Neural cell (in vitro differentiated cells): ENCODE results near the gene PRKAG2. TPM values are rescaled to one million over a fixed set of nuclear protein-coding genes. Genes with fewer than 3 reads are reported as not detected.

Experiments used
- H2AFZ ChIP-seq: fragments of 200-600, 300-800 bp; sonication (generic), shearing (Covaris generic); 2 replicates; pipeline ENCODE4 v1.6.0; 2014; ENCODE audit warnings: low read depth, mild to moderate bottlenecking, antibody characterized with exemption, low read length, moderate library complexity
- H3F3A ChIP-seq: fragments of 200-600 bp; shearing (Covaris generic); 2 replicates; pipeline ENCODE4 v1.6.1; 2016; ENCODE audit warnings: mild to moderate bottlenecking, moderate library complexity, mixed read lengths, antibody characterized with exemption, low read length; ENCODE audit not compliant: insufficient read depth, poor library complexity, severe bottlenecking
- H3K27ac ChIP-seq: fragments of 200-600, 300-800 bp; sonication (generic), shearing (Covaris generic); 2 replicates; pipeline ENCODE4 v1.5.1; 2014; ENCODE audit warnings: mild to moderate bottlenecking, low read length, moderate library complexity
- H3K27me3 ChIP-seq: fragments of 300-800, 200-600 bp; sonication (generic), shearing (Covaris generic); 2 replicates; pipeline ENCODE4 v1.6.0; 2014; ENCODE audit warnings: mild to moderate bottlenecking, low read depth, low read length, moderate library complexity; ENCODE audit not compliant: insufficient read depth
- H3K36me3 ChIP-seq: fragments of 300-800, 200-600 bp; sonication (generic), shearing (Covaris generic); 2 replicates; pipeline ENCODE4 v1.5.1; 2014; ENCODE audit warnings: mild to moderate bottlenecking, antibody characterized with exemption, low read length, moderate library complexity; ENCODE audit not compliant: insufficient read depth
- H3K4me2 ChIP-seq: fragments of 300-800, 200-600 bp; sonication (generic), shearing (Covaris generic); 2 replicates; pipeline ENCODE4 v1.6.0; 2014; ENCODE audit warnings: mild to moderate bottlenecking, low read length
- H3K4me3 ChIP-seq: fragments of 300-800, 200-600 bp; sonication (generic), shearing (Covaris generic); 2 replicates; pipeline ENCODE4 v1.5.1; 2014; ENCODE audit warnings: mild to moderate bottlenecking, low read length, moderate library complexity
- H3K79me2 ChIP-seq: fragments of 200-600 bp; shearing (Covaris generic); replicated peaks from 2 replicates; pipeline ENCODE4 v1.6.0; 2014; ENCODE audit warnings: mild to moderate bottlenecking, low read length, moderate library complexity; ENCODE audit not compliant: insufficient read depth
- H3K9ac ChIP-seq: fragments of 300-800, 200-600 bp; sonication (generic), shearing (Covaris generic); 2 replicates; pipeline ENCODE4 v1.6.1; 2016; ENCODE audit warnings: mild to moderate bottlenecking, low read length, mixed read lengths
- H3K9me2 ChIP-seq: fragments of 200-600 bp; shearing (Covaris generic); 2 replicates; pipeline ENCODE4 v1.6.1; 2016; ENCODE audit warnings: mild to moderate bottlenecking, low read length, mixed read lengths; ENCODE audit not compliant: insufficient read depth
- H3K9me3 ChIP-seq: fragments of 200-600, 300-800 bp; sonication (generic), shearing (Covaris generic); 2 replicates; pipeline ENCODE4 v1.6.1; 2016; ENCODE audit warnings: mild to moderate bottlenecking, mixed run types, low read length, moderate library complexity, mixed read lengths
- H4K20me1 ChIP-seq: fragments of 200-600 bp; shearing (Covaris generic); 2 replicates; pipeline ENCODE4 v1.6.1; 2016; ENCODE audit warnings: mild to moderate bottlenecking, mixed run types; ENCODE audit not compliant: insufficient read depth
- EP300 ChIP-seq: fragments of 450-650 bp; conservative IDR thresholded peaks from 2 replicates; pipeline ENCODE4 v1.6.1; 2014; ENCODE audit warnings: antibody characterized with exemption, mild to moderate bottlenecking, moderate library complexity; ENCODE audit not compliant: poor library complexity, severe bottlenecking
- EZH2 ChIP-seq: fragments of 200-600, 300-800 bp; shearing (Covaris generic), sonication (generic); IDR thresholded peaks from 2 replicates; pipeline ENCODE4 v1.6.1; 2014; ENCODE audit warnings: antibody characterized with exemption, low read length, borderline replicate concordance, mild to moderate bottlenecking; ENCODE audit not compliant: insufficient read depth, poor library complexity, severe bottlenecking
- MXI1 ChIP-seq: fragments of 450-650 bp; conservative IDR thresholded peaks from 2 replicates; pipeline ENCODE4 v1.6.1; 2014; ENCODE audit warnings: antibody characterized with exemption, mild to moderate bottlenecking; ENCODE audit not compliant: poor library complexity, severe bottlenecking
- POLR2AphosphoS5 ChIP-seq: IDR thresholded peaks from 2 replicates; pipeline ENCODE4 v1.6.1; 2012
- RAD21 ChIP-seq: fragments of 450-650 bp; conservative IDR thresholded peaks from 2 replicates; pipeline ENCODE4 v1.6.1; 2014; ENCODE audit warnings: antibody characterized with exemption, mild to moderate bottlenecking, moderate library complexity
- SMC3 ChIP-seq: fragments of 450-650 bp; conservative IDR thresholded peaks from 2 replicates; pipeline ENCODE4 v1.6.1; 2014; ENCODE audit warnings: antibody characterized with exemption, mild to moderate bottlenecking, moderate library complexity; ENCODE audit not compliant: poor library complexity
- TAF1 ChIP-seq: IDR thresholded peaks from 2 replicates; pipeline ENCODE4 v1.6.1; 2012; ENCODE audit warnings: low read depth
- polyA plus RNA-seq: library from polyadenylated mRNA; depleted of rRNA; stranded (reverse); fragments of >200 nt; gene quantifications from 2 replicates; pipeline ENCODE4 v1.2.3, GENCODE V29; 2014
- TF ChIP-seq, protein P1 (sequence below): IDR thresholded peaks from 2 replicates; pipeline ENCODE4 v1.6.1; 2012; ENCODE audit warnings: borderline replicate concordance
- TF ChIP-seq, protein P2 (sequence below): fragments of 450-650 bp; IDR thresholded peaks from 2 replicates; pipeline ENCODE4 v1.5.1; 2014; ENCODE audit warnings: antibody characterized with exemption, mild to moderate bottlenecking, moderate library complexity; ENCODE audit not compliant: poor library complexity, severe bottlenecking

The PRKAG2 gene
- polyA plus RNA-seq, 1 donor from 2014 or later = 22.9 TPM

DNA sequence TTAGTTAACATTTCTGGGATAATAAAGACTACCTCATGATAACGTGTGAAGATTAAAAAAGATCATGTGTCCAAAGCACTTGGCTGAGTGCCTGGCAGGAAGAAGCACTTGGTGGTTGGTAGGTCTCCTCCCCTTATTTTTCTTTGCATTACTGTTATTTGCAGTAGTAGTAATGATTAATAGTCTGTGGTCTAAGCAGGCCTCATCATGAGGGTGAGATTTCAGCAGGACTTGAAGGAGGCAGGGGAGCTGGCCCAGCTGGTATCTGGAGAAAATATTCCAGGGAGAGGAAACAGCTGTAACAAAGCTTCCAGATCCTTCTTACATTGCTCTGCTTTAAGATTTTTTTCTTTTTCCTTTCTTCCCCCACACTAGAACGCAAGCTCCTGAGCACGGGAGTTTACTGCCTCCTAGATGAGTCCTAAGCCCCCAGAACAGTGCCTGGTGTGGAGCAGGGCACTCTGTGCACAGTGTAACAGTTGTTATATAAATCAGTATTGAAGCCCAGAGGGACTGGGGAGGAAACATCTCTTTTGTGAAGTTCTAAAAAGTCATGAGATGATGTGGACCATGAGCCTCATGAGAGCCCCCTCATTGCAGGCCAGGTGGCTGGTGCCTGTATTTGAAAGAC, 326.1 kb downstream of the PRKAG2 start:
- Histone ChIP-seq H3K27me3 (no peaks in the 10 kb centered on the region), H3K79me2 (no peaks in the 10 kb centered on the region), H2AFZ (no peak overlapping the region), H3K27ac (no peak overlapping the region), H3K36me3 (no peaks in the 10 kb centered on the region), H3K9me3 (no peaks in the 10 kb centered on the region), H4K20me1 (no peaks in the 10 kb centered on the region), H3K9me2 (no peaks in the 10 kb centered on the region), H3K9ac (no peak overlapping the region), H3F3A (no peaks in the 10 kb centered on the region), H3K4me3 (no peak overlapping the region), H3K4me2 (no peak overlapping the region)
- TF ChIP-seq TAF1 = no peak
- TF ChIP-seq, protein P1, sequence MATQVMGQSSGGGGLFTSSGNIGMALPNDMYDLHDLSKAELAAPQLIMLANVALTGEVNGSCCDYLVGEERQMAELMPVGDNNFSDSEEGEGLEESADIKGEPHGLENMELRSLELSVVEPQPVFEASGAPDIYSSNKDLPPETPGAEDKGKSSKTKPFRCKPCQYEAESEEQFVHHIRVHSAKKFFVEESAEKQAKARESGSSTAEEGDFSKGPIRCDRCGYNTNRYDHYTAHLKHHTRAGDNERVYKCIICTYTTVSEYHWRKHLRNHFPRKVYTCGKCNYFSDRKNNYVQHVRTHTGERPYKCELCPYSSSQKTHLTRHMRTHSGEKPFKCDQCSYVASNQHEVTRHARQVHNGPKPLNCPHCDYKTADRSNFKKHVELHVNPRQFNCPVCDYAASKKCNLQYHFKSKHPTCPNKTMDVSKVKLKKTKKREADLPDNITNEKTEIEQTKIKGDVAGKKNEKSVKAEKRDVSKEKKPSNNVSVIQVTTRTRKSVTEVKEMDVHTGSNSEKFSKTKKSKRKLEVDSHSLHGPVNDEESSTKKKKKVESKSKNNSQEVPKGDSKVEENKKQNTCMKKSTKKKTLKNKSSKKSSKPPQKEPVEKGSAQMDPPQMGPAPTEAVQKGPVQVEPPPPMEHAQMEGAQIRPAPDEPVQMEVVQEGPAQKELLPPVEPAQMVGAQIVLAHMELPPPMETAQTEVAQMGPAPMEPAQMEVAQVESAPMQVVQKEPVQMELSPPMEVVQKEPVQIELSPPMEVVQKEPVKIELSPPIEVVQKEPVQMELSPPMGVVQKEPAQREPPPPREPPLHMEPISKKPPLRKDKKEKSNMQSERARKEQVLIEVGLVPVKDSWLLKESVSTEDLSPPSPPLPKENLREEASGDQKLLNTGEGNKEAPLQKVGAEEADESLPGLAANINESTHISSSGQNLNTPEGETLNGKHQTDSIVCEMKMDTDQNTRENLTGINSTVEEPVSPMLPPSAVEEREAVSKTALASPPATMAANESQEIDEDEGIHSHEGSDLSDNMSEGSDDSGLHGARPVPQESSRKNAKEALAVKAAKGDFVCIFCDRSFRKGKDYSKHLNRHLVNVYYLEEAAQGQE = no peak
- TF ChIP-seq POLR2AphosphoS5 = no peak
- TF ChIP-seq SMC3 = no peak
- no peak for TF ChIP-seq MXI1
- TF ChIP-seq RAD21 = no peak
- TF ChIP-seq EP300 = no peak
- TF ChIP-seq, protein P2, sequence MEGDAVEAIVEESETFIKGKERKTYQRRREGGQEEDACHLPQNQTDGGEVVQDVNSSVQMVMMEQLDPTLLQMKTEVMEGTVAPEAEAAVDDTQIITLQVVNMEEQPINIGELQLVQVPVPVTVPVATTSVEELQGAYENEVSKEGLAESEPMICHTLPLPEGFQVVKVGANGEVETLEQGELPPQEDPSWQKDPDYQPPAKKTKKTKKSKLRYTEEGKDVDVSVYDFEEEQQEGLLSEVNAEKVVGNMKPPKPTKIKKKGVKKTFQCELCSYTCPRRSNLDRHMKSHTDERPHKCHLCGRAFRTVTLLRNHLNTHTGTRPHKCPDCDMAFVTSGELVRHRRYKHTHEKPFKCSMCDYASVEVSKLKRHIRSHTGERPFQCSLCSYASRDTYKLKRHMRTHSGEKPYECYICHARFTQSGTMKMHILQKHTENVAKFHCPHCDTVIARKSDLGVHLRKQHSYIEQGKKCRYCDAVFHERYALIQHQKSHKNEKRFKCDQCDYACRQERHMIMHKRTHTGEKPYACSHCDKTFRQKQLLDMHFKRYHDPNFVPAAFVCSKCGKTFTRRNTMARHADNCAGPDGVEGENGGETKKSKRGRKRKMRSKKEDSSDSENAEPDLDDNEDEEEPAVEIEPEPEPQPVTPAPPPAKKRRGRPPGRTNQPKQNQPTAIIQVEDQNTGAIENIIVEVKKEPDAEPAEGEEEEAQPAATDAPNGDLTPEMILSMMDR = no peak
- no peak for TF ChIP-seq EZH2

DNA sequence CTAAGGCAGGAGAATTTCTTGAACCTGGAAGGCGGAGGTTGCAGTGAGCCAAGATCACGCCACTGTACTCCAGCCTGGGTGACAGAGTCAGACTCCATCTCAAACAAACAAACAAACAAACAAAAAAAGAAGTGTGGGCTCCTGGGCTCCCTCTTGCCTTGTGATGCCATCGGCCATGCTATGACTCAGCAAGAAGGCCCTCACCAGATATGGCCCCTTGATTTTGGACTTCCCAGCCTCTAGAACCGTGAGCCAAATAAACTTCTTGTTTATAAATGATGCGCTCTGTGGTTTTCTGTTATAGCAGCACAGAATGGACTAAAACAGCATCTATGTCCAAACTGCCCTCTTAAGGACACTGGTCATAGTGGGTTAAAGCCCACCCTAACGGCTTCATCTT, 327.3 kb downstream of the PRKAG2 start:
- no peaks in the 10 kb centered on the region for H4K20me1 ChIP-seq
- H3K79me2 ChIP-seq = no peaks in the 10 kb centered on the region
- H3K9me3 ChIP-seq = no peaks in the 10 kb centered on the region
- no peaks in the 10 kb centered on the region for H3K27me3 ChIP-seq
- TF ChIP-seq, protein P1 = no peak
- no peak for TF ChIP-seq POLR2AphosphoS5
- TF ChIP-seq EP300 = no peak
- TF ChIP-seq, protein P2 = no peak
- no peak for TF ChIP-seq EZH2
- no peak for TF ChIP-seq RAD21
- TF ChIP-seq TAF1 = no peak
- no peak for TF ChIP-seq SMC3
- TF ChIP-seq MXI1 = no peak
- H3K9me2 ChIP-seq = no peaks in the 10 kb centered on the region
- H3F3A ChIP-seq = no peaks in the 10 kb centered on the region
- H3K4me3 ChIP-seq = no peak overlapping the region
- H3K4me2 ChIP-seq = no peak overlapping the region
- no peak overlapping the region for H3K9ac ChIP-seq
- H3K36me3 ChIP-seq = no peaks in the 10 kb centered on the region
- H2AFZ ChIP-seq = no peak overlapping the region
- no peak overlapping the region for H3K27ac ChIP-seq
